22Rv1 (cell line): Measurements from ENCODE around the gene SLC7A5.

ENCODE experiments used
- H3K27ac ChIP-seq: fragments of 450-650 bp; 2 replicates; pipeline ENCODE4 v1.5.1; 2017
- ZFX ChIP-seq: fragments of 450-650 bp; IDR thresholded peaks from 2 replicates; pipeline ENCODE4 v1.6.1; 2017; ENCODE audit warnings: antibody characterized with exemption, borderline replicate concordance
- TF ChIP-seq, protein P1 (sequence below): fragments of 450-650 bp; IDR thresholded peaks from 2 replicates; pipeline ENCODE4 v1.5.1; 2017; ENCODE audit warnings: mild to moderate bottlenecking

Gene SLC7A5

DNA sequence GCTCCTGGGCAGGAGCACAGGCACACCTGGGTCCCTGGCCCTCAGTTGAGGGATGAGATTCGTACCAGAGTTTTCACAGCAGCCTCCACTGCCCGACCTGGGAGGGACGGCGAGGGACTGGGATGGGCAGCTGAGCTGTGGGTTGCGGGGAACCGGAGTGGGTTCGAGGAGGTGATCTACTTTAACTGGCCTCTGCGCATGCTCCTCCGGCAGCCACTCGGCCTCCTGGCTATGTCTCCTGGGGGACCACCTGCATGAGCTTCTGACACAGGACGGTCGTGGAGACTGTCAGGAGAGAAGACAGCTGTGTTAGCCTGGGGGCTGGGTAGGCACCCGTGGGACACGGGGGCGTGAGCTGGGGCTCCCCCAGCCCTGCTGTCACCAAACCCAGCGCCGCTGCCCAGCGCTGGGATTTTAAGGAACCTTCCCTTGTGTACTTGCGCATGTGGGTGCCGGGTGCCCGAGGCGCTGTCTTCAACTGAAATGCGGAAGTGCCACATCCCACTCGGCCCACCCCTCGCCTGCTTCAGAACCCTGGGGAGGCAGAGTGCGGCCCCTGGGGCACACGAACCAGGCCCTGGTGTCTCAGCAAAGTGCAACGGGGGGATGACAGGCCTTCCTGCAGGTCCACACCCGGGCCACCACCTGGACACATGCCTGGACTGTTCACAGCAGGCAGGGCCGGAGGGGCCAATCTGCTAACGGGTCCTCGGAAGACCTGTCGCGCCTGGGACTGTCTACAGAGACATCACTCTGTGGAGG lies 36.4 kb downstream of the SLC7A5 start:
- H3K27ac ChIP-seq = no peak overlapping the region
- TF ChIP-seq, protein P1, sequence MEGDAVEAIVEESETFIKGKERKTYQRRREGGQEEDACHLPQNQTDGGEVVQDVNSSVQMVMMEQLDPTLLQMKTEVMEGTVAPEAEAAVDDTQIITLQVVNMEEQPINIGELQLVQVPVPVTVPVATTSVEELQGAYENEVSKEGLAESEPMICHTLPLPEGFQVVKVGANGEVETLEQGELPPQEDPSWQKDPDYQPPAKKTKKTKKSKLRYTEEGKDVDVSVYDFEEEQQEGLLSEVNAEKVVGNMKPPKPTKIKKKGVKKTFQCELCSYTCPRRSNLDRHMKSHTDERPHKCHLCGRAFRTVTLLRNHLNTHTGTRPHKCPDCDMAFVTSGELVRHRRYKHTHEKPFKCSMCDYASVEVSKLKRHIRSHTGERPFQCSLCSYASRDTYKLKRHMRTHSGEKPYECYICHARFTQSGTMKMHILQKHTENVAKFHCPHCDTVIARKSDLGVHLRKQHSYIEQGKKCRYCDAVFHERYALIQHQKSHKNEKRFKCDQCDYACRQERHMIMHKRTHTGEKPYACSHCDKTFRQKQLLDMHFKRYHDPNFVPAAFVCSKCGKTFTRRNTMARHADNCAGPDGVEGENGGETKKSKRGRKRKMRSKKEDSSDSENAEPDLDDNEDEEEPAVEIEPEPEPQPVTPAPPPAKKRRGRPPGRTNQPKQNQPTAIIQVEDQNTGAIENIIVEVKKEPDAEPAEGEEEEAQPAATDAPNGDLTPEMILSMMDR = no peak
- no peak for TF ChIP-seq ZFX

DNA sequence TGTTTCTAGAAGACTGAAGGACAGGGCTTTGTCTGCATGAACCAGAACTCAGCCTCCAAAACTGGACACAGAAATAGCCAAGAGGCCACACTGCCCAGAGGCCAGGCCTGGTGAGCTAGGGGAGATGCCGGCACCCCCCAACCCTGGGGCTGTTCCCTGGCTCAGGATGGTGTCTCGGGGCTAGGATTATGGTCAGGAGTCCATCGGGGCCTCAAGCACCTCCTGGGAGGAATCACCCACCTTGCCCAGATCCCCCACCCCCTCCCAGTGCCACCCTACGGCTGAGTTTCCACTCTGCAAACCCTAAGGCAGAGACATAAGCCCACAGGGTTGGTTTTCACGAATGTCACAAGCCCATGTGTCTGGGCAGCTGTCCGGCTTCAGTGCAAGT lies 37.2 kb downstream of the SLC7A5 start:
- no peak for TF ChIP-seq ZFX
- TF ChIP-seq, protein P1 = no peak
- no peak overlapping the region for H3K27ac ChIP-seq

DNA sequence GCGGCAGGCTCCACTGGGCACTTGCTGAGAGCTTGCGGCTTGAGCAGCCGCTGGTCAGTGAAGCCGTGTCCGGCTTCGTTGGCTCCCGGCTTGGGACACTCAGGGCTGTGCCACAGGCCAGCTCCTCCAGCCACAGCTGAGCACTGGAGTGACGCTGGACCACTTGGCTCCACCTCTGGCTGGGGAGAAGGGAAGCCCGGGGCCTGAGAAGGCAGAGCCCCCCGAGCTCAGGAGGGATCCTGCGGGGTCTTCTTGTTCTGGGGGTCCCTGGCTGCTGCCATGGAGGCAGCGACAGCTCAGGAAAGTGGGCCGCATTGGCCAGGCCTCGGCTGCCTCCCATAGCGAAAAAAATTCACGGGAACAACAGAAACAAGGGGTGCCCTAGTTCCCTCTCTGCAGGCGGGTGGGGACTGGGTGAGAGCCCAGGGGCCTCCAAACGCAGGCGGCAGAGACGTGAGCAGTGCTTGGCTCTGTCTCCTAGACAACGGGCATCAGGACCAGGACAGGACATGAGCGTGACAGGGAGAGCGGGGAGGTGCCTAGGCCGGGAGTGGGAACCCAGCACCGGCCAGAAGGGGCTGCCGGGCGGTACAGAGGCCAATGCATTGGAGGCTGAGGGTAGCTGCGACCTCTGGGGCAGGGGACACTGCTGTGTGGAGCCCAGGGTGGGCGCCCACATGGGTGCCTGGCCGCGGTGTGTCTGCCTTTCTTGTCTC lies 37.7 kb downstream of the SLC7A5 start:
- TF ChIP-seq ZFX = no peak
- TF ChIP-seq, protein P1 = no peak
- H3K27ac ChIP-seq = no peak overlapping the region

DNA sequence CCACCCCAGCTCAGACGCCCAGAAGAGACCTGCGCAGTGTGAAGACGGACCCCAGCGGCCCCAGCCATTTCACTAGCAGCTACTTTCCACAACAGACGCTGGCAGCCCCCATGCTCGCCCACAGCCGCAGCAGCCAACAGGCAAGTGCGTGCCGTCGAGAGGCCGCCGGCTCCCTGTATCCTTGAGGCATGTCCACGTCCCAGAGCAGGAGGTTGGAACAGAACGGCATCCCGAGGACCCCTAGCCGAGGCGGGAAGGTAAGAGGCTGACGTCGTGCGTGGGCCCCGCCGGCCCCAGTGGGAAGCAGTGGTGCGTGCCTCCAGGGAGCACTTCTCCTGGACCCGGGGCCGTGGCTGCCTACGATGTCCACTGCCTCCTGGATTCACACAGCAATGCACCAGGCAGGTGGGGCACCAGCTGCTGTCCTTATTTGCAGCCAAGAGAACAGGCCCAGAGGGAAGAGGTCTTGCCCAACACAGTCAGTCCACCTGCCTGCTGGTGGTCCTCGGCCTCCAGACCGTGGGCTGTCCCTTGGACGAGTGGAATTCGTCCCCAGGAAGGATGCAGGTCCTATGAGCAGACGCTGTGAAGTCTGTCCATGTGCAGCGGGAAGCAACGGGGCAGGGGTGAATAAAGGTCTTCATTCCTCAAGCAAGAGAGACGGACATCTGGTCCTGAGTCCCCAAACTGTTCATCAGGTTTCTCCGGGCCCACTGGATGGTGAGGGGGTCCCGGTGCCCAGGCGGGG lies 38.5 kb downstream of the SLC7A5 start:
- H3K27ac ChIP-seq = no peak overlapping the region
- TF ChIP-seq, protein P1 = no peak
- no peak for TF ChIP-seq ZFX

DNA sequence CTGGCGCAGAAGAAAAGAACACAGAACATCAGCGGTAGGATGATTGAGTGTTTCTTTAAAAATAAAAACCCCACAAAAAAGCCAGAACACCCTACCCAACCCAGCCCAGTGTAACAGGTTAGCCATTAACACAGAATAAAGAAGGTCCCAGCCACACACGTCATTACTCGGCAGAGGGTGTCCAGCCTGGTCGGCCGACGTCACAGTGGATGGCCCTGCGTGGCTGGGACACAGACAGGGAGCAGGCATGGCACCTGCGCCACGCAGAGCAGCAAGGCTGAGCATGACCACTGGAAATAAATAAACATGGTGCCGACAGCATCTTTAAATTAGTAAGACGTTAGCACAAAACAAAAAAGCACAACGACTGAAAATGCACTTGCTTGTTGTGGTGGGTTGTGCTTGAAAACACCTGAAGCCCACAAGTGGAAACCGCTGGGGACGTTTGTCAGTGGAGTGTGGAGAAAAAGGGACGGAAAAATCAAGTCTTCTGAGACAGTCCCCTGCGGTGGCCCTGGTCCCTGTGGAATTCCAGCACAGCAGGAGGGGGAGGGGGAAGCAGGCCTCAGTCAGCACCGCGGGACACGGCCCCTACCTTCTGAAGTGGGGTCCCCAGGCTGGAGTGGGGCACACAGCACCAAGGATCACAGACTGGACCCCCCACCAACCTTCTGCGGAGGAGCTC lies 39.2 kb downstream of the SLC7A5 start:
- H3K27ac ChIP-seq = no peak overlapping the region

DNA sequence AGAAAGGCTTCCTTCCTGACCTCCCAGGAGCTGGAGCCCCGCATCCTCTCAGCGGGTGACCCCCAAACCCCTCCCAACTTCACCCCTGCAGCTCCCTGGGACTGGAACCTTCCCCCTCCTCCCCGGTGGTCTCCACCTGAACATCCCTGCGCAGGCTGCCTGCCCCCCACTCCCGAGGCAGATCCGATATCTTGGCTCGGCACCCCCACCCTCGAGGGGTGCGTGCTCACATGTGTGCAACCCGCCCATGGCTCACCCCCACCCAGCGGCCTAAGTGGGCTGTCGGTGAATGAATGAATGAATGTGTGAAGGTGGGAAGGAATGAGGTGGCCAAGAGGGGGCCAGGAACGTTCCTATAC lies 39.7 kb downstream of the SLC7A5 start:
- TF ChIP-seq ZFX = no peak
- TF ChIP-seq, protein P1 = no peak
- no peak overlapping the region for H3K27ac ChIP-seq

More for the DNA sequence above, 39.2 kb downstream of the SLC7A5 start:
- TF ChIP-seq, protein P1 = no peak
- TF ChIP-seq ZFX = no peak
